HG02981 (cell line): Measurements from ENCODE around the gene BLOC1S1.
A peak's percentile ranks its signal among the peaks of the same experiment; 100 is the strongest.

Experiments used
- ATAC-seq: cut with Tn5 transposase; IDR thresholded peaks from one replicate; pipeline ENCODE4 v1.9.1; 2021; ENCODE audit warnings: mild to moderate bottlenecking, moderate library complexity; ENCODE audit not compliant: unreplicated experiment

BLOC1S1 gene

DNA sequence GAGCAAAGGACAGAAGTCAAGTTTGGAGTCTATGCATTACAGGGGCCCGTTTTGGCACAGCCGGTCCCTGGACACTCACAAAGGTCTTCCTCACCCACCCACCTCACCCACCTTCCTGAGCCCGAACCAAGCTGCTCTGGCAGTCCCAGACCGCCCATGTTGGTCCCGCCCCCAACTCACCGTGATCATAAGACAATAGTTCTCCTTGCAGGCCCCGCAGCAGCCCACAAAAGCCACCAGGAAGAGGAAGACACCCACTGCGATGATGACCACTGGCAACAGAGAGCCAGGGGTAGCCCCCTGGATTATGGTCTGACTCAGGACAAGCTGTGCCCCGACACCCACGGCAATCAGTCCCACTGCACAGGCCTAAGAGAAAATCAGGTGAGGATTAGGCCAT is 11.1 kb downstream of the BLOC1S1 start:
- ATAC-seq: no peak

DNA sequence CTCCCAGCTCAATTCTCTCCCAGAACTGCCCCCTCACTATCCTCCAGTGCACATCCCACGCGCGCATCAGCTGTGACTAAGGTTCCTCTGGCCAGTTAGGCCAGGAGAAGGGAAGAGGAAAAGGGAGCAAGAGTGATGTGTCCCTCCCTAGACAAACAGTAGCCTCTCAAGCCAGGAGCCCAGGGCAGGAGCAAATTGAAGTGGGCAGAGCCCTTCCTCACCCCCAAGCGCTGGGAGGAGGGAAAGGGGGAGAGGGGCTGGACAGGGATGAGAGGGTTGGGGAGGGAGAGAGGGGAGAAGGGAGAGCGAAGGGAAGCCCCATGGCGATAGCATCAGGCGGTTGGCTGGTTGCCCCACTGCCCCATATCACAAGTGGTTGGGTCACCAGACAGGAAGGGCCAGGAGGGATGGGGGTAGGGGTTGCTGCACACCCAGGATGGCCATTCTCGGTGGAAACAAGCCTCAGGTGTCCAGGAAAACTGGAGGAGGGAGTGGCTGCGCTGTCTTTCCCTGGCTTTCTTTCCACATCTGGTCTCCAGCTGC is 11.9 kb downstream of the BLOC1S1 start:
- no peak for ATAC-seq

DNA sequence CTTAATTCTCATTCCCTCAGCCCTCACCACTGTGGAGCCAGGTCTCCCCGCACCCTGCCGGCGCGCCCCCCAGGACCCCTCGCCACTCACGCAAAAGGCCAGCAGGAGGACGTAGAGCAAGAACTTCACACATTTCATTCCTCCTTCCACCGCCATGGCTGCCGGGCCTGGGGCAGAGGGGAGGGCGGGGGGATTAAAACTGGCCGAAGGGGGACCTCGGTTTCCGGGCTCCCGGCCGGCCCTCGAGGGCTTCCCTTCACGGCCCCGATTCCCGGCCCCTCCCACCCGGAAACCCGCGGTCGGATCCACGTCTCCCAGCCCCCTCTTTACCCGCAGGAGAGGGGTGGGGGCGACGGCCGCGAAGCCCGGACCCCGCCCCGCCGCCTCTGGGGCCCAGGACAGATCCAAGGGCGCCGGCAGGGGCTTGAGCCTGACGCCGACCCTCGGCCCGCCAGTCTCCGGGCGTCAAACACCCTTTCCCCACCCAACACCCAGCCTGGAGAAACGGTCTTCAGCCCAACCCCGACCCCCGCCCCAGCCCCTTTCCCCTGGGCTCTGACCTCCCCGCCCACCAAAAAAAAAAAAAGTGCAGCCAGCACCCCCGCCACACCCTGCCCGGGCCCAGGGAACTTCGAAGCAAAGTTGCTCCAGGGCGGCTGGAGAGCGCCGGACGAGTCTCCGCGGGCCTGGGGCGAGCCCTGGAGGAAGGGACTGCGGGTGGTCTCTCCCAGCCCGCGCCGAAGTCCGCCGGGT is 12.5 kb downstream of the BLOC1S1 start:
- ATAC-seq: peak; percentile 30

DNA sequence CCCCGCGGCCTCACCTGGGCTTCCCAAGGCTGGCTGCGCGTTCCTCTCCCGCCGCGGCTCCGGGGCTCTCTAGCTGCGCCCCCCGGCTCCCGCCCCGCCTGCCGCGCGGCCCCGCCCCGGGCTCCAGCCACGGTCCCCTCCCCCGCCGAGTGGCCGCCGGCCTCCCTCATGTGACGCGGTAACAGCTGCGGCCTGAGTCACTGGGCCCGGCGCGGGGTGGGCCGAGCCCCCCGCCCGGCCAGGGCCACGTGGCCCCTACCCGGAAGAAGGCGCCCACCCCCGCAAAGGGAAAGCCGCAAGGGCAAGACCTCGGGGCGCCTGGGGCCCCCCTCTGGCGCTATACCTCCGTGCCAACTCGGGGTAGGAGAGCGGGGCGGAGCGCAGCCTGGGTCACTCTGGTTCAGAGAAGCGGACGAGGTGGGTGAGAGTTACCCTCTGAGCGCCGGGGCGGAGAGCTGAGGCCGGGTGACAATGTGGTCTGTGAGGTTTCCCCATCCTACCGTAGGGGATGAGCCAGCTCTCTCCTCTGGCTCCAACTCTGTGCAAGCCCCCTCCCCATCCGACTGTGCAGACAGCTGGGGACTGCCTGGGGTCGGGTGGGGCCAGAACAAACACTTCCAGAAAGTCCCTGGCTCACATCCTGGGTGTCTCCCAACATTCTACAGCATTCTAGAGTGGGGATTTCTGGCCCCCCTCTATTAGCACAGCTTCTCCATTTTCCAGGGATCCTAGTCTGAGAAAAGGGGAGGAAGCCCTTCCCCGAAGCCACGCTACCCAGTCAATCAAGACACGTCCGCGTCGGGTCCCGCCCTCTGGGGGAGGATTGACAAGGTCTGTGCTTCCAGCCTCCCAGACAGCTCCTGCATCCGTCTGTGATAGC is 13.3 kb downstream of the BLOC1S1 start, which contains the start of gene CD63:
CD63 (minus strand) TSS at position 71 of the 880 bp plus-strand sequence. CDS start 668 bp downstream, outside the sequence.
- ATAC-seq: peak; percentile 58

GRCh38 chr12:55729819-55730818 is 14.3 kb downstream of the BLOC1S1 start:
- peak; percentile 38 for ATAC-seq

DNA sequence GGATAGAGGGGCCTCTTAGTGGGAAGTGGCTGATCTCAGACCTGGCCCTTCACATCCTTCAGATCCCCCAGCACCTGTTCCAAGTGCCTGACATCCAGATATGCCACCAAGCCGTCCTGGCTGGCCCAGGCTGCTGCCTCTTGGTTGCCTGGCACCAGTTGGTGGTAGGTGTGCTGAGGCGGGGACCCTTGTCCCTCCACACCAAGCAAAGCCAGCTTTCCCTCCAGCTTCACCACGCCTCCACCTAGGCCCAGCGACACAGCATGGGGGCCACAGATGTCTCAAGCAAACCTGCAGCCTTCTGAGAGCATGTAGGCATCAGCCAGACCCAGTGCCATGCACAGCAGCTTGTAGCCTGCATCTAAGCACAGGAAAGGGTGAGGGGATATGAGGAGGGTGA is 16.4 kb downstream of the BLOC1S1 start:
- ATAC-seq: no peak

GRCh38 chr12:55733021-55733555 is 17.2 kb downstream of the BLOC1S1 start:
- ATAC-seq: no peak

DNA sequence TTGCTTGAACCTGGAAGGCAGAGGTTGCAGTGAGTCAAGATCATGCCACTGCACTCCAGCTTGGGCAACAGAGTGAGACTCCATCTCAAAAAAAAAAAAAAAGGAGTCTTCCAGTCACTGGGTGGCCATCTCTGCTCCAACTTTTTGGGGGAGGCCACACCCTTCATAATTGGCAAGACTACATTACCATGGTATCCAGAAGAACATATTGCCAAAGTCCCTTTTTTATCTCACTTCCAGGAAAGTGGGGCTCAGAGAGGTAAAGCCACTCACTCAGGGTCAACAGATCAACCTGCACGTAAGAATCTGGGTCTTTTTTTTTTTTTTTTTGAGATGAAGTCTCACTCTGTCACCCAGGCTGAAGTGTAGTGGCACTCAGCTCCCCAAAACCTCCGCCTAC is 18.0 kb downstream of the BLOC1S1 start:
- ATAC-seq: no peak

- ATAC-seq: no peak
Observed at GRCh38 chr12:55734595-55734994, 18.7 kb downstream of the BLOC1S1 start.

DNA sequence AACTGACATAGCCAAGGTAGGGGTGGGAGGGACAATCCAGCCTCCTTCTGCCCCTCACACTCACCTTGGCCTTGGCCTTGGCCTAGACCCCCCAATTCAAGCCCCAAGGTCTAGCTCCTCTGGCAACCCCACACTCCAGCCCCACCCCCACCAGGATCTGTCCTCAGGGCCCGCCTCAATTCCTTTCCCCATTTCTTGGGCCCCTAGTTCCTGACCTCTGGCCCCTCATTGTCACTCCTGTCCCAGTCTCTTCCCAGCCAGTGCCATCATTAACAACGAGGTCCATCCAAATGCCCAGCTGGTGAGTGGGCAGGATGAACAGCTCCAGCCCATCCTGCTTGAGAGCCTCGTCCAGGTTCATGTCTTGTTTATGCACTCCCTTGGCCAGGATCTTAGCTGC is 20.2 kb downstream of the BLOC1S1 start:
- no peak for ATAC-seq

GRCh38 chr12:55736780-55737580 is 21.1 kb downstream of the BLOC1S1 start:
- no peak for ATAC-seq

- peak; percentile 16 for ATAC-seq
Observed at GRCh38 chr12:55737581-55738122, 21.8 kb downstream of the BLOC1S1 start.

- ATAC-seq: peak; percentile 75
Observed at GRCh38 chr12:55738123-55739024, 22.5 kb downstream of the BLOC1S1 start.

DNA sequence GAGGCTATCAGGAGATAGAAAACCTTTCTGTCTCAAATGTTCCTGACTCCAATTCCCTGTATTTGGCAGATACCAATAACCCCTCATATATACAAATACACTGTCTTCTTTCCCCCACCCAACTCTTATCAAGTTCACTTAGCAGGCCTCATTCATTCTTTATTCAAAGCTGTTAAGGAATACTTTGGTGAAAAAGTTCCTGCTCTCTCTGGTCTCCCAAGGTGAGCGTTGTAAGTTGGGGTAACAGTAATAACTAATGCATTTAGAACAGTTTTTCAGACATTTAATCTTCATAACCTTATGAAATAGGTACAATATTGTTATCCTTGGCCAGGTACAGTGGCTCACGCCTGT is 23.2 kb downstream of the BLOC1S1 start:
- ATAC-seq: no peak

GRCh38 chr12:55741931-55742680 is 26.3 kb downstream of the BLOC1S1 start:
- no peak for ATAC-seq

- ATAC-seq: peak; percentile 29
Observed at GRCh38 chr12:55742719-55743405, 27.0 kb downstream of the BLOC1S1 start, which contains the start of gene GDF11. Gene GDF11, plus strand, starts transcription at chr12:55743122. Its CDS starts 195 bp downstream, at chr12:55743317.
